Stimulated activated CD4-positive, alpha-beta T cell treated with anti-CD3 and anti-CD28 coated beads, Interleukin-4, amount 100 ng/mL, for 4 hours (primary cell): ENCODE results near the gene ARRDC4.
"Not testable (repeated sequence)": the region's sequence is repeated elsewhere in the genome, so short reads cannot be mapped to it uniquely, and the experiment has no call there.

ENCODE experiments used
- DNase-seq, 2 experiments: peaks; one replicate each; pipeline ENCODE4 v3.0.0-alpha.2; 2020

Gene ARRDC4

DNA sequence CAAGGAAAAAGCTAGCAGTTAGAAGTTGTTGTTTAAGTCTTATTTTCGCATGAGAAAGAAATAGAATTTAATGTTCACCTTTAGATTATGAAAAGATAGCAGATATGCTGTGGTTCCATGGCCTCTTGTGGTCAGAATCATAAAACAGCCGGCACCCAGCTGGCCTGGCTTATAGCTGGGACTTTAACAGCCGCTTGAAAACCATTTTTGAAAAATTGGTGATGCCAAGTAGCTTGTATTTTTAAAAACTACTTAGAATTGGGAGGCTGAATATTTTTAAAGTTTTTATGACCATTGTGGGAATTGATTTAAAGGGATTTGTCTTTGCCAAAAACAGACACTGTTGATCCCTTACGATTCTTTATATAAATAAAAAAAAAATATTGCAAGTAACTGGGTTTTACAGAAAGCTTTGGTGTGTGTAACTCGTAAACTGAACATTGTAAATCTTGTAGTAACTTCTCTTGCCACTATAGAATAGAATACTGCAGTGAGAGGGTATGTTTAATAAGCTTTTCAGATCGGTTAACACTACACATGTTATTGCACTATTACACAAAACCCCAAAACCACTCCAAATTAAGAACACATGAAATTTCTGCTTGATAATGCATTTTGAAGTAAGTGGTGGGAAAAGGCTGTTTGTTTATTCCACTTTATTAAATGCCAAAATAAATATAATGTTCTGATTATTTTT lies 6.6 kb downstream of the ARRDC4 start:
- DNase-seq, result no peak

DNA sequence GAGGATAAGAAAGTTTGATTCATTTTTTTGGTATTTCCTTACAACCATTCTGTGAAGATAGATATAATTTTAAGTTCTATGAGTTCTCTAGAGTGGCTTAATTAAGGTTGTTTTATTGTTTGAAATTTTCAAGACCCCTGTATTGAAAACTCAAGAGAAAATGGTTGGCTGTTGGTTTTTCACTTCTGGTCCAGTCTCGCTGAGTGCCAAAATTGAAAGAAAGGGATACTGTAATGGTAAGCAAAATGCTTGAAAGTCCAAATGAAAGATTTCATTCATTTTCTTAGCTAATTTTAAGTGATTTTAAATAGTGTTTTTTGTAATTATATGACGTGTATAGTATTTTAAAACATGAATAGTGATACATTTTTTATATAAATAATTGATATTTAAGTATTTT lies 7.4 kb downstream of the ARRDC4 start:
- no peak for DNase-seq

DNA sequence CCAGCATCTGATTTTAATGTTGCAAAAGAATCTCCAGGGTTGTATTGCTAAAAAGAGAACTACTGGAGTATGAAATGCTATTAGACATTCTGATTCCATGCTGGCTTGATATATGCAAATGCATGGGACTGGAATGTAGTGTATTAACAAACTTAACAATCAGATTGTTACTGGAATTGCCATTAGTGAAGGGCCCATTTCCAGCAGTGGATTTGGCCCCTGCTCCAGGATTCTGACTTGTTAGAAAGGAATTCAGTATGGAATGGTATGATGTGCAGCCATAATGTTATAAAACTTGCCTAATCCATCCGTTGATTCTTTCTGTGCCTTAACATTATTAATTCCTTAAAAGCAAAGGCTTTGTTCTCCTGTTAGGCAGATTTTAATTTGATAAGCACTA lies 7.9 kb downstream of the ARRDC4 start:
- no peak for DNase-seq

DNA sequence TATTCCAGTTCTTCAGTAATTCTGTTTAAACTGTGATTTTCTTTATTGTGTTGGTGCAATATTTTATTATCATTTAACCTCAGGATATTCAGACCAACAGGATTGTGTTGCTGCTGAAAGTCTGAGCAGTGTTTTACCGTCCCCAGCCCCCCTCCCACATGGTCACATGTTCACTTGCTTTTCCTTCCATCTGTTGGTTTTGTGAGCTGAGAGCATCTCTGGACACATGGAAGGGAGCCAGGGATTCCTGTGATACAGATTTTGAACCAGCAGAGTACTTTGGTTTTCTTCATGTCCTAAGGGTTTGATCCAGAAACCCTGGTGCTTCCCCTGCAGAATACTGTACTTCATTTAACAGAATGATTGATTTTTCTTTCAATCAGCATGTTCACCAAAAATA lies 11.9 kb downstream of the ARRDC4 start:
- no peak for DNase-seq

DNA sequence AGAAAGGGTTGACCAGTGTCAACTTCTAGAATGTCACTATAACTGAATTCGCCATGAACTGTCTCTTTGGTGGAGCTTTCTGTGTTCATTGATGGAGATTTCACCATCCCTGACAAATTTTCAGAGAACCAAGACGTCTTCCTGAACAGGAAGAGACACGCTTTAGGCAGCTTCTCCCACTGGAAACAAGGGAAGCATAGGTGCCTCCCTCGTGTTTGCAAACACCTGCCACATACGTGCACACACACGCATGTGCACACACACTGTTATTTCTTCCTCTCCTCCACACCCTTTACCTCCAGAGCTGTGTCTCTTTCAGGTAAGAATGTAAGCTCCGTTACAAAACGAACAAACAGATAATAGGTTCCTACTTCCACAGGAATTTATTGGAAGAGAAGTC lies 15.6 kb downstream of the ARRDC4 start:
- no peak for DNase-seq

DNA sequence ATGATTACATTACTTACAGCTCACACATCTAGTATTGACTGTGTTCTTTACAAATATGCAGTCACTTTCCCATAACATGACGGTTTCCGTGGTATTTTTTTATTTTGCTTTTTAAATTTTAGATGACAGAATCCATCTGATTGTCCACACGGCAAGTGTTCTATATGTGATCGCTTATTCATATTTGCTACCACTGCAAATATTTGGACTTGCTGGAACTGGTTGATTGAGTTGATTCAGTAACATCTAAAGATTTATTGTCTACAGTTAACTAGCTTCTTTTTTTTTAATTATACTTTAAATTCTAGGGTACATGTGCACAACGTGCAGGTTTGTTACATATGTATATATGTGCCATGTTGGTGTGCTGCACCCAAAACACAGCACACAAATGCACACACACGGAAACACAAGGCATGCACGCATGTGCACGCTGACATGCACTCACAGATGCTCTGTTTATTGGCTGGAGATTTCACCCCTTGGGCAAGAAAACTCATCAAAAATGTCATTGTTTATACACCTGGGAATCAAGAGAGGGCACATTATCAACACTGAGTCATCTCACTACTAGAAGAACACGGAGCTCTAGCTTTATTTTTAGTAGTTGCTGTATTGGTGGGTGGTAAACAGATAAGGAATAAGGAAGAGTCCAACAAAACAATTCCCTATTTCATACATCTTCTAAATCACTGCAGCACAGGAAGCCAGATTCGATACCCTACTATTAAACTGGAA lies 16.4 kb downstream of the ARRDC4 start:
- no peak for DNase-seq

DNA sequence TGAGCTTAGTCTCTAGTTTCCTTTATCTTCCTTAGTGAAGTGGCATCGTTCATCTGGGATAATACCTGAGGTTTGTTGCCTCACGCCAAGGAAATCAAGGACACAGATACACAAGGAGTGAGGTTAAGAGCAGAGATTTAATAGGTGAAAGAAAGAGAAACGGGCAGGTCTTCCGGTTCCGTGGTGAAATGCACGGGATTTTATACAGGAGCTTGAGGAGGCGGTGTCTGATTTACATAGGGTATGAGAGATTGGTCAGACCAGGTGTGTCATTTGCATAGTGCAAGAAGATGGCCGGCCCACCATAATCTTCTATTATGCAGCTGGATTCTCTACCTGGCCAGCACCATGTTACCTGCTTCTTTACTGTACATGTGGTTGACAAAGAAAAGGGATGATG lies 17.2 kb downstream of the ARRDC4 start:
- DNase-seq, result no peak

DNA sequence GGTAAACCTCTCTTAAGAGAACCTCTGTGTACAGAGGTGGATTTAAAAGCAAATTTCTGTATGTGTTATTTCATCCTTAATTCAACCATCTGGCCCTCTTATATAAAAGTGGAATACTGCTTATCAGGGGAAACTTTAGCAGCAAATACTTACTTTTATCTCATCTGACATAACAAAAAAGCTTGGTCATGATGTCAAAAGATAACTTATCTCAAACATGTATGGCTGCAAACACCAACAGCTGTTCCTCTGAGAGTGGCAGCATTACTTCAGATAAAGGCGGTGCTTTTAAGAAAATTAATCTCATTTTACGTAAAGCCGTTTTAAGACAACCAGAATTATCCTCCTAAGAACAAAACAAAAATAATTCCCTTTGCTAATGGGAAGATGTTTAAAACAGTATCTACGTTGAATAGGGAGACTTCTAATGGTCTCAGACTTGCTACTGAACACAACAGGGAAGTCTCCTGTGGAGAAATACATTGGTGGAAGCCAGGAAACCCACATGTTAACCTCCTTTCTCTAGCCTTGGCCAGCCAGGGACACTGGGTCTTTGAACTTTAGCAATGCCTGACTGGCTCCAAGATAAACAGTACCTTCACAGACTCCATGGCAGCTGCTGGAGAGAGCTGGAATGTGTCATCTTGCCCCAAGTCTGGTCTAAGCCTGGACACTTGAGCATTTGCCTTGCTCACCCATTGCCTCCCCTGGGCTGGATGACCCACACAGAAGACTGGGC lies 18.1 kb downstream of the ARRDC4 start:
- no peak for DNase-seq

DNA sequence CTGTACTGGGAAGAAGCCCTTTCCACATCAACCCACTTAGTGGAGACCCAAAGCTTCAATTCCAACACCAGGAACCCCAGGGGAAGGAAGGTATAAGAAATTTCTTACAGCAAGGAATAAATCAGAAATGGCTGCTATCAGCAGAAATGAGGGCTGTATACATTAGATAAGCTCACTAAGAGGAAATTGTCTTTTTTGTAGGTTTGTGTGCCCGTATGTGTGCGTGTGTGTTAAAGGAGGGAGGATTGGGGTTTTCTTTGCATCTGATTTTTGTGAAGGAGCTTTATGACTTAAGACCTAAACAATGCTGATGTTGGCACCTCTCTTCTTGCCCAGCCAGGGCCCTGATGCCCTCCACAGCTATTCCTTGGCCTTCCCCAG lies 18.6 kb downstream of the ARRDC4 start:
- DNase-seq, result no peak

DNA sequence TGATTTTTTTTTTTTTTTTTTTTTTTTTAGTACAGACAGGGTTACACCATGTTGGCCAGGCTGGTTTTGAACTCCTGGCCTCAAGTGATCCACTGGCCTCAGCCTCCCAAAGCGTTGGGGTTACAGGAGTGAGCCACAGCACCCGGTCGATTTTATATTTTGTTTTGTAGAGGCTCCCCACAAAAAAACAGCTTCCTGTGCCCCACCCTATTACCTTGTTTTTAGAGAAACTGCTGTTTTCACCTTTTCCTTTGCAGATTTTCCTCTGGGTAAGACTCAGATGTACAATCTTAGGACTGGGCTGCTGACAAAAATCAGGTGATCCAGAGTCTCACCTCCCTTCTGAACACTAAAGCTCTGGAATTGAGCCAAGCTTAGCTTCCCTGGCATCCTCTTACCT lies 20.6 kb downstream of the ARRDC4 start:
- DNase-seq, result no peak

DNA sequence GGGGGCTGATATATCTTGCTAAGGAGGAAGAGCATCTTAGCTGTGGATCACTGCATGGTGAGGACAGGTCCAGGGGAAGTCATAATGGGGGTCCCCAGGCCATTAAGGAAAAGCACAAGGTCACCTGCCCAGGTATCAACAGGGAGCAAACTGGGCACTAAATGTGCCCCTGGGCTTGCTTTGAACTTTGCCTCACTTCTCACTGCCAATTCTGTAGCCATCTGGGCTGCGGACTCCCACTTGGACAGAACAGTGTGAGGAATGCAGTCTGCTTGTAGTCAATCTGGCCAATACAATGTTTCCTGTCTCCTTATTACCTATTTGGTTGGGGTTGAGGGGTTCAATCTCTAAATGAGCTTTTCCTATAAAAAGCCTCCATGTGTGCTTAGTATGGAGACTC lies 21.3 kb downstream of the ARRDC4 start:
- no peak for DNase-seq

DNA sequence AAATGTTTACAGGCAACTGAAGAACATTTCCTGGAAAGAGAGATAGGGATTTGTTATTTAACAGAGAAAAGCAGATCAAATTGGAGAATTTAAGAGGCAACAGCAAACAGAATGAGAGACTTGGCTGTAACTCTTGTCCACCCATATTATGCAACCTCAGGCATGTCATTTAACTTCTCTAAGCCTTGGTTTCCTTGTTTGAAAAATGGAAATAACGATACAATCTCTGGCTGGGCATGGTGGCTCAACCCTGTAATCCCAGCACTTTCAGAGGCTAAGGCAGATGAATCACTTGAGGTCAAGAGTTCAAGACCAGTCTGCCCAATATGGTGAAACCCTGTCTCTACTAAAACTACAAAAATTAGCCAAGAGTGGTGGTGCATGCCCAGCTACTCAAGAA lies 23.7 kb downstream of the ARRDC4 start:
- DNase-seq, result no peak

DNA sequence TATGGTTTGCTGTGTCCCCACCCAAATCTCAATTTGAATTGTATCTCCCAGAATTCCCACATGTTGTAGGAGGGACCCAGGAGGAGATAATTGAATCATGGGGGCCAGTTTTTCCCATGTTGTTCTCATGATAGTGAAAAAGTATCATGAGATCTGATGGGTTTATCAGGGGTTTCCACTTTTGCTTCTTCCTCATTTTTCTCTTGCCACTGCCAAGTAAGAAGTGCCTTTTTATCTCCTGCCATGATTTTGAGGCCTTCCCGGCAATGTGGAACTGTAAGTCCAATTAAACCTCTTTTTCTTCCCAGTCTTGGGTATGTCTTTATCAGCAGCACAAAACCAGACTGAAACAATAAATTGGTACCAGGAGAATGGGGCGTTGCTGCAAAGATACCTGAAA lies 25.5 kb downstream of the ARRDC4 start:
- DNase-seq, result not testable (repeated sequence)

DNA sequence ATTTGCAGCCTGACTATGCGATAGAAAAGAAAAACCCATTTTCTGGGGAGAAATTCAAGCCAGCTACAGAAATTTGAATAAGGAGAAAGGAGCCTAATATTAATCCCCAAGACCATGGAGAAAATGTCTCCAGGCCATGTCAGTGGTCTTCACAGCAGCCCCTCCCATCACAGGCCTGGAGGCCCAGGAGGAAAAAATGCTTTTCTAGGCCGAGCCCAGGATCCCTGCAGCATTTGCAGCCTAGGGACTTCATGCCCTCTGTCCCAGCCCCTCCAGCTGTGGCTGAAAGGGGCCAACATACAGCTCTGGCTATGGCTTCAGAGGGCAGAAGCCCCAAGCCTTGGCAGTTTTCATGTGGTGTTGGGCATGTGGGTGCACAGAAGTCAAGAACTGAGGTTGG lies 26.3 kb downstream of the ARRDC4 start:
- DNase-seq, result no peak

DNA sequence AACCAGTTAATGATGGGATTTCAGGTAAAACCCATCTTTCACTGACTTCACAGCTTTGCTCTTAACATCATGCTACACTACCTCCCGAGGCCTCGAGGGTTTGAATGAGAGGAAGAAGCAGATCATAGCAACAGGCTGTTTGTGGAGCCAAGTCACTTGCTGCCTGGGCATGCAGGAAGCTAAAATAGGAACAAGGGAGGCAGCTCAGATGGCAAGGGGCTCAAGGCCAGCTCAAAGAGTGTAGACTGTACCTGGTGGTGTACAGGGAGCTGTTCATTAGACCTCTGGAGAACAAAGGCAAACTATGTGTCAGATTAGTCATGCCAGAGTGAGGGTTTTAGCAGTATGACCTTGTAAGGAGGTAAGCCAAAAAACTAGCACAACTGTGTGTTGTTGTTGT lies 28.8 kb downstream of the ARRDC4 start:
- DNase-seq, result no peak

DNA sequence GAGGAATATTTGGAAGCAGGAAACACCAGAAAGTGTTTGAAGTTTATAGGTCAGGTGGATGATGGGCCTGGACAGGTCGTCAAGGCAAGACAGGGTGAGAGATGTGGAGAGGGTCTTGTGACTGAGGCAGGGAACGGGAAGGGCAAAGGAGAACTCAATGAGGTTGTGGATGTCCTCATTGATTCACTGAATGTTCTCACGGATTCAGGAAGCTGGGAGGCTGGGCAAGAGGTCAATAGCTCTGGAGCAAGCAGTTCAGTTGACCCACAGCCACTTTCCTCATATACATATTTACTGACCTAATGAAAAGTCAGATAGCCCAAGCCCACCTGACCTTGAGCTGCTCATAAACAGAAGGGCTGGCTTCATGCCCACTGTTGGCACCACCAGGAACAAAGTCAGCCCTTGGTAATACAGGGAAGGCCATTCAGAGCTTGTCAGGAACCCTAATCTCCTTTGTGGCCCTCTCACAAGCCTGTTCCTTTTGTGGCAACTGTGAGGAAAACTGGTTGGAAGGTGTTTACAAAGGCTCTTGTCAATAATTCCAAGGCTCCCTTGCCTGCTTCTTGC lies 31.6 kb downstream of the ARRDC4 start:
- DNase-seq, result no peak

DNA sequence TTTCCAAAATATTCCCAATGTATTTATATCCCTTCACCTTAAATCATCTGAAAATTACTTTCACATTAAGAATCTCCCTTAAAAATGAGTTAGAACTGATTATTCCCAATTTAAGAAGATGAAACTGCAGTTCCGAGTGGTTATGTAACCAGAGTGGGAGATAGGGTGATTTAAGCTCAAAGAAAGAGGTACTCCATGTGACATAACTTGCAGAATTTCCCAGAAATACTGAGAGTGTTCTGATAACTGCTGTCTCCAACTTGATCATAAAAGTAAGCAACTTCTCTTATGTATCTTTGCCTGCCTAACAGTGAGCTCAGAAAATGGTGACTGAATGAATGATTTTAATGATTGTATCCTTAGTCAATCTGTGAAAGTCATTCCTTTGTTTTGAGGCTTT lies 32.3 kb downstream of the ARRDC4 start:
- DNase-seq, result no peak

DNA sequence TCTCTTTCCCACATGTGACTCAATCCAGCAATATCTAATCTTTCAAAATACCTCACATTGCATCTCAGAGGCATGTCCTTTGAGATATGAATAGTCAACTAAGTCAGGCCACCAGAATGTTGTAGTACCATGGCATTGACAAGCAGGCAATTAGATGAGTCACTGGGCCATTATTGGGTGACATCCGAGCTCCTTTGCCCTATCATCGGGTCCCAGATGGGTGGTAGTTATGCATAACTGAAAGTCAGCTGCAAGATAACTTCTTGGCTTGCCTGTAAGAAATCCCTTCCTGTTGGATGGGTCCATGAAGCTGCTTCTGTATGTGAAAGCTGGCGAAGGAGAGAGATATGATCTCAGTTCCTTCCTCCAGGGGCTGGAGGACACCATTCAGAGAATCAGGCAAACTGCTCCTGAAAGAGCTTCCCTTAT lies 32.8 kb downstream of the ARRDC4 start:
- no peak for DNase-seq

DNA sequence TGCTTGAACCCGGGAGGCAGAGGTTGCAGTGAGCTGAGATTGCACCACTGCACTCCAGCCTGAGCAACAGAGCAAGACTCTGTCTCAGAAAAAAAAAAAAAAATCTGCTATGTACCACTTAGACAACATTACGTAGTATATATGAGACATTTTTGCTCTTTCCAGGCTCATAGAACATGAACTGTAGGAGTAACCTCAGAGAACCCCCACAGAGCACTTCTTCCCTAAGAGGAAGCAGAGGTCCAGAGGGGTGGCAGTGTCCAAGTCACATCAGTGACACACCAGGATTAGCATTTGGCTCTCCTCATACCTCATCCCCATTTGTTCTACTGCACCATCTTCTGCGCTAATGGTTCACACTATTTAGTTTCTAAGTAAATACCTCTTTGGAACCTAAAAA lies 33.7 kb downstream of the ARRDC4 start:
- no peak for DNase-seq

DNA sequence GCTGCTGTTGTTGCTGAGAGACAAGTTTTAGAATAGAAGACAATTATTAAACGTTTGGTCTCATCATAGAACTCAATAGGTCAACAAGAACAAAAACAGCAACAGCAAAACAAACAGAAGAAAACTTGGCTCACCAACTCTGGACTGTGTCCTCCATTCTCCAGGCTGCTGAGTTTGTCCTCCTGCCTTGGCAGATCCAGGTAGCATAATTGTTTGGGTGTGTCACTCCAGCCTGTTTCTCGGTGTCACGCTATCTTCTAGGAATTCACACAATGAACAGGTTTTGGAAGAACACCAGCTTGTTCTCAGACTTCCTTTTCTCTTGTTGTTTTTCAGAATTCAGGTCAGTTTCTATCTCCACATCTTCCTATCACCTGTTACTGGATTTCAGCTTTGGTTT lies 34.7 kb downstream of the ARRDC4 start:
- DNase-seq, result no peak

DNA sequence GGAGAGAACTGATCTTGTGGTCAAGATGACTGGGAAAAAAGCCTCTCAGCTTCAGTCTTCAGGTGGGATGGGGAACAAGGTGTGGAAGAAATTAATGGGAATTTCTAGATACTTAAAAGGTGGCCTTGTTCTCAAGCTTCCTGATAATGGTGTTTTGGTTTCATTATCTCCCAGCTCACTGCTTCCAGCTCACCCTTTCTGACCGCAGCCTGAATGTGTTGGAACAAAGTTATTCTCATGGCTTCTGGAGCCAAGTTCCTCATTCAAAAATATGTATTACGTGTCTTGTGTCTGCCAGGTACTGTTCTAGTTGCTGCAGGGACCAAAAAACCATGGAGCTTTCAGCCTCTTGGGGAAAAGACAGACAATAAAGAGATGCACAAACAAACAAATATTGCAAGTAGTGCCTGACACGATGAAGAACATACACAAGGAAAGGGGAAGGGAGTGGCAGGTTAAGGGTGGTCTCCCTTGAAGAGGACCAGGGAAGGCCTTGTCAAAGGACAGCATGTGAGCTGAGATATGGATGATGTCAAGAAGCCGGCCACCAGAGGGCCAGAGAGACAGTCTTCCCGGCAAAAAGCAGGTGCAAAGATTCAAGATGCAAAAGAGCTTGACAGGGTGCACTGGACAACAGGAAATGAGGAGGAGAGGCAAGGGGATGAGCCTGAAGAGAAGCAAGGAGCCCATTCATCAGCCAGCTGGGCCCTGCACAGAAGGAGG lies 35.5 kb downstream of the ARRDC4 start:
- no peak for DNase-seq

DNA sequence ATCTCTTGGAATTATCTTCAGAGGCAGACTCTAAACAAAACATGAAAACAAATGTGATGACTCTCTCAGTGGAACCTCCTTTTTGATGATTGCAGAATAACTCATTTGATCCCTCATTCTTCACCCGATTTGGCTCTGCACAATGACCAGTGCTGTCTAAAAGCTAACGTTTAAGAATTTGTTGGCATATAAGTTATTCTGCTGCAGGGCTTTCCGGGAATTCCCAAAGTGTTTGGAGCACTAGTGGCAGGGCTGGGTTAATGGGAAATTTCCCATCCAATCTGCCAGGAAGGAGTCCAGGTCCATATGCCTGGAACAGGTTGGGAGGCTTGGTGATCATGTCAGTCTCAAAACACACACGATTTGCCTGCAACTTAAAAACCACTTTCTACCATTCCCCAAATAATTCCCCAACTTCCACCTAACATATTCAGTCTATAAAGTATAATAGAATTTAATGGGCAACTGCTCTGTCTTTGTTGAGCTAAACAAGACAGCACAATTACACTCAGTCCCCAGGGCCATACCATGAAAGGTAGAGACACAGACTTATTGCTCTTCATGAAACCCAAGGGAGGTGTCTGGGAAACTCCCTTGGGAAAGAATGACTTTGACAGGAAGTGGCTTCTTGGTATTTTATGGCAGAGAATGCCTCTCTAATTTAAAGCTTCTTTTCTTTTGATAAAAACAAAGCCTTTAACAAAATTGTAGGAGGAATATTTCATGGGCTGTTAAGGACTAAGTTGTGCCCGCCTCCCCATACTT lies 38.0 kb downstream of the ARRDC4 start:
- DNase-seq, result no peak
